Measurements from ENCODE around the gene CNTNAP2. TPM values are rescaled to one million over a fixed set of nuclear protein-coding genes. Genes with fewer than 3 reads are reported as not detected.
"Not testable (repeated sequence)": the region's sequence is repeated elsewhere in the genome, so short reads cannot be mapped to it uniquely, and the experiment has no call there.

Gene CNTNAP2
- total and polyA plus RNA-seq, 8 donors = 0.09 to 1.1 (median 0.38) TPM

GRCh38 chr7:147106746-147107145 is 990.1 kb downstream of the CNTNAP2 start:
- Histone ChIP-seq H3K4me1 (peaks cover 0 to 6% (median 0%) of the 10 kb centered on the region in 3 donors), H3K27ac (no peak overlapping the region), H3K9me3 (no peaks in the 10 kb centered on the region), H3K27me3 (no peaks in the 10 kb centered on the region), H3K4me3 (no peak overlapping the region), H3K36me3 (no peaks in the 10 kb centered on the region)
- WGBS, 2 donors = 38 to 40% methylated on average over 2 of the region's 2 CpGs
- intact Hi-C loops (cut with DNase I) = no loop called here
- TF ChIP-seq, protein P1, sequence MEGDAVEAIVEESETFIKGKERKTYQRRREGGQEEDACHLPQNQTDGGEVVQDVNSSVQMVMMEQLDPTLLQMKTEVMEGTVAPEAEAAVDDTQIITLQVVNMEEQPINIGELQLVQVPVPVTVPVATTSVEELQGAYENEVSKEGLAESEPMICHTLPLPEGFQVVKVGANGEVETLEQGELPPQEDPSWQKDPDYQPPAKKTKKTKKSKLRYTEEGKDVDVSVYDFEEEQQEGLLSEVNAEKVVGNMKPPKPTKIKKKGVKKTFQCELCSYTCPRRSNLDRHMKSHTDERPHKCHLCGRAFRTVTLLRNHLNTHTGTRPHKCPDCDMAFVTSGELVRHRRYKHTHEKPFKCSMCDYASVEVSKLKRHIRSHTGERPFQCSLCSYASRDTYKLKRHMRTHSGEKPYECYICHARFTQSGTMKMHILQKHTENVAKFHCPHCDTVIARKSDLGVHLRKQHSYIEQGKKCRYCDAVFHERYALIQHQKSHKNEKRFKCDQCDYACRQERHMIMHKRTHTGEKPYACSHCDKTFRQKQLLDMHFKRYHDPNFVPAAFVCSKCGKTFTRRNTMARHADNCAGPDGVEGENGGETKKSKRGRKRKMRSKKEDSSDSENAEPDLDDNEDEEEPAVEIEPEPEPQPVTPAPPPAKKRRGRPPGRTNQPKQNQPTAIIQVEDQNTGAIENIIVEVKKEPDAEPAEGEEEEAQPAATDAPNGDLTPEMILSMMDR (IDR thresholded peaks at IDR 0.05) = no peak
- DNase-seq (no peak), FAIRE-seq (no peak), ATAC-seq (no peak)

DNA sequence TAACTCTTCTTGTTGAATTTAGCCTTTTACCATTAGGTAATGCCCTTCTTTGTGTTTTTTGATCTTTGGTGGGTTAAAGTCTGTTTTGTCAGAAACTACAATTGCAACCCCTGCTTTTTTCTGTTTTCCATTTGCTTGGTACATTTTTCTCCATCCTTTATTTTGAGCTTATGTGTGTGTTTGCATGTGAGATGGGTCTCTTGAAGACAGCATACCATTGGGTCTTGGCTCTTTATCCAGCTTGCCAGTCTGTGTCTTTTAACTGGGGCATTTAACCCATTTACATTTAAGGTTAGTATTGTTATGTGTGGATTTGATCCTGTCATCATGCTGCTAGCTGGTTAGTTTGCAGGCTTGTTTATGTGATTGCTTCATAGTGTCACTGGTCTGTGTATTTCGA is 997.9 kb downstream of the CNTNAP2 start:
- intact Hi-C loops (cut with DNase I); H3K9me3 ChIP-seq; DNase-seq; H3K4me3 ChIP-seq; H3K27me3 ChIP-seq; H3K36me3 ChIP-seq; H3K4me1 ChIP-seq; H3K27ac ChIP-seq; ATAC-seq; FAIRE-seq: not testable (repeated sequence)
- 72 to 79% methylated on average over 1 of the region's 1 CpG for WGBS, 2 donors

- no peak overlapping the region for H3K27ac ChIP-seq
- no peaks in the 10 kb centered on the region for H3K4me1 ChIP-seq
- WGBS, 2 donors = 73% methylated on average over 2 of the region's 2 CpGs
- no peaks in the 10 kb centered on the region for H3K36me3 ChIP-seq
- intact Hi-C loops (cut with DNase I) = no loop called here
- ATAC-seq (no peak), DNase-seq (no peak), FAIRE-seq (no peak)
- TF ChIP-seq, protein P1 (IDR thresholded peaks at IDR 0.05) = no peak
- H3K4me3 ChIP-seq = no peak overlapping the region
- H3K9me3 ChIP-seq = no peaks in the 10 kb centered on the region
- H3K27me3 ChIP-seq = no peaks in the 10 kb centered on the region
Measured at GRCh38 chr7:147136352-147136751, 1019.8 kb downstream of the CNTNAP2 start.

DNA sequence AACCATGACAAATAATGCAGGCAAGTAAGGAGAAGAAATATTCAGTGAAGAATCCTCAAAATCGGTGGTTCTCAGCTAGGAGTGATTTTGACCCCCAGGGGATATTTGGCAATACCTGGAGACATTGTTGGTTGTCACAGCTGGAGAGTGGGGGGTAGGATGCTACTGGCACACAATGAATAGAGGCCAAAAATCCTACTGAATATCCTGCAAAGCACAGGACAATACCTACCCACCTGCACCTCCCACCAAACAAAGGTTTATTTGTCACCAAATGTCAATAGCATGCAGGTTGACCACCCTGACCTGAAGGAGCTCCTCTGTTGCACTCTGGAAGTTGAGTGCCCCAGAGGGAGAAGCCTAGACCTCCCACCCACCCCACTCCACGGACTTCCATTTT is 1028.6 kb downstream of the CNTNAP2 start:
- Histone ChIP-seq H3K9me3 (no peaks in the 10 kb centered on the region), H3K36me3 (no peaks in the 10 kb centered on the region), H3K27me3 (no peaks in the 10 kb centered on the region), H3K27ac (no peak overlapping the region), H3K4me3 (no peak overlapping the region), H3K4me1 (no peaks in the 10 kb centered on the region)
- FAIRE-seq (no peak), DNase-seq (no peak), ATAC-seq (no peak)
- intact Hi-C loops (cut with DNase I) = no loop called here
- WGBS, 2 donors = 18 to 31% methylated on average over 2 of the region's 2 CpGs
- TF ChIP-seq, protein P1 (IDR thresholded peaks at IDR 0.05) = no peak

- Histone ChIP-seq H3K4me3 (no peak overlapping the region), H3K27me3 (no peaks in the 10 kb centered on the region), H3K9me3 (no peaks in the 10 kb centered on the region), H3K27ac (no peak overlapping the region), H3K36me3 (no peaks in the 10 kb centered on the region), H3K4me1 (no peaks in the 10 kb centered on the region)
- ATAC-seq = no peak
- WGBS, 2 donors = 65 to 68% methylated on average over 3 of the region's 3 CpGs
- no peak for DNase-seq
- TF ChIP-seq, protein P1 (IDR thresholded peaks at IDR 0.05) = no peak
- intact Hi-C loops (cut with DNase I) = no loop called here
- no peak for FAIRE-seq
Measured at GRCh38 chr7:147146169-147146568, 1029.6 kb downstream of the CNTNAP2 start.

GRCh38 chr7:147151661-147152060 is 1035.1 kb downstream of the CNTNAP2 start:
- intact Hi-C loops (cut with DNase I) = no loop called here
- no peak for FAIRE-seq
- no peaks in the 10 kb centered on the region for H3K4me1 ChIP-seq
- H3K9me3 ChIP-seq = no peaks in the 10 kb centered on the region
- ATAC-seq = no peak
- H3K27me3 ChIP-seq = no peaks in the 10 kb centered on the region
- DNase-seq = no peak
- H3K27ac ChIP-seq = no peak overlapping the region
- H3K36me3 ChIP-seq = no peaks in the 10 kb centered on the region
- TF ChIP-seq, protein P1 (IDR thresholded peaks at IDR 0.05) = no peak
- no peak overlapping the region for H3K4me3 ChIP-seq
